HepG2 (cell line): ENCODE measurements around the gene DPY30. TPM values are rescaled to one million over a fixed set of nuclear protein-coding genes. Genes with fewer than 3 reads are reported as not detected.
A peak's percentile ranks its signal among the peaks of the same experiment; 100 is the strongest.

ENCODE experiments used
- ATF1 ChIP-seq: IDR thresholded peaks from 2 replicates; pipeline ENCODE4 v1.6.1; 2016; ENCODE audit warnings: mild to moderate bottlenecking, control low read depth
- CHD2 ChIP-seq: IDR thresholded peaks from 2 replicates; pipeline ENCODE4 v1.6.1; 2011; ENCODE audit warnings: low read depth, low read length, improper control_type of control experiment
- DMTF1 ChIP-seq: sonication (generic); formaldehyde crosslinking; IDR thresholded peaks from 2 replicates; pipeline ENCODE4 v1.4.0; 2020; ENCODE audit warnings: mild to moderate bottlenecking, missing genetic modification reagents
- ELF1 ChIP-seq: sonication (generic); formaldehyde crosslinking; IDR thresholded peaks from 2 replicates; pipeline ENCODE4 v1.4.0; 2020; ENCODE audit warnings: missing genetic modification reagents
- ELF4 ChIP-seq: sonication (generic); formaldehyde crosslinking; IDR thresholded peaks from 2 replicates; pipeline ENCODE4 v1.5.0; 2020; ENCODE audit warnings: missing genetic modification reagents, mild to moderate bottlenecking, moderate library complexity, borderline replicate concordance
- ESRRA ChIP-seq: sonication (generic); formaldehyde crosslinking; IDR thresholded peaks from 2 replicates; pipeline ENCODE4 v1.5.1; 2020; ENCODE audit warnings: mild to moderate bottlenecking, low read depth, missing genetic modification reagents
- GABPB1 ChIP-seq: IDR thresholded peaks from 2 replicates; pipeline ENCODE4 v1.6.1; 2016; ENCODE audit warnings: mild to moderate bottlenecking, missing genetic modification reagents, moderate library complexity, missing compliant biosample characterization
- GATAD2A ChIP-seq: IDR thresholded peaks from 2 replicates; pipeline ENCODE4 v1.6.1; 2016
- HDAC6 ChIP-seq: fragments of 200-600 bp; sonication (generic); IDR thresholded peaks from 2 replicates; pipeline ENCODE4 v1.7.0; 2017; ENCODE audit warnings: mild to moderate bottlenecking, antibody characterized with exemption, low read length, low read depth
- HNRNPUL1 ChIP-seq: fragments of 200-400 bp; formaldehyde crosslinking; IDR thresholded peaks from 2 replicates; pipeline ENCODE4 v1.6.1; 2017; ENCODE audit warnings: low read depth, mild to moderate bottlenecking, low read length, moderate library complexity
- IKZF5 ChIP-seq: IDR thresholded peaks from 2 replicates; pipeline ENCODE4 v1.6.1; 2018; ENCODE audit warnings: missing genetic modification reagents, mild to moderate bottlenecking, missing compliant biosample characterization
- KMT2A ChIP-seq: sonication (generic); formaldehyde crosslinking; IDR thresholded peaks from 2 replicates; pipeline ENCODE4 v1.4.0; 2020; ENCODE audit warnings: missing genetic modification reagents
- MAFF ChIP-seq: IDR thresholded peaks from 2 replicates; pipeline ENCODE4 v1.6.1; 2011; ENCODE audit warnings: low read depth, low read length, improper control_type of control experiment
- MBD4 ChIP-seq: IDR thresholded peaks from 2 replicates; pipeline ENCODE4 v1.6.1; 2012; ENCODE audit warnings: low read length, inconsistent platforms, borderline replicate concordance
- PLSCR1 ChIP-seq: sonication (generic); formaldehyde crosslinking; IDR thresholded peaks from 2 replicates; pipeline ENCODE4 v1.5.0; 2020; ENCODE audit warnings: missing genetic modification reagents, mild to moderate bottlenecking, borderline replicate concordance
- POLR2AphosphoS5 ChIP-seq: IDR thresholded peaks from 2 replicates; pipeline ENCODE4 v1.6.1; 2012; ENCODE audit warnings: low read depth, low read length
- RBAK ChIP-seq: sonication (generic); formaldehyde crosslinking; IDR thresholded peaks from 2 replicates; pipeline ENCODE4 v1.5.1; 2020; ENCODE audit warnings: mild to moderate bottlenecking, missing genetic modification reagents
- SNAI1 ChIP-seq: sonication (generic); formaldehyde crosslinking; IDR thresholded peaks from 2 replicates; pipeline ENCODE4 v1.5.0; 2020; ENCODE audit warnings: mild to moderate bottlenecking, missing genetic modification reagents, borderline replicate concordance
- SP2 ChIP-seq: sonication (generic); formaldehyde crosslinking; IDR thresholded peaks from 2 replicates; pipeline ENCODE4 v1.5.1; 2020; ENCODE audit warnings: mild to moderate bottlenecking, missing genetic modification reagents
- SP5 ChIP-seq: IDR thresholded peaks from 2 replicates; pipeline ENCODE4 v1.6.1; 2016; ENCODE audit warnings: low read depth, borderline replicate concordance
- ZNF121 ChIP-seq: sonication (generic); formaldehyde crosslinking; IDR thresholded peaks from 2 replicates; pipeline ENCODE4 v1.5.0; 2020; ENCODE audit warnings: mild to moderate bottlenecking, missing genetic modification reagents
- ZNF160 ChIP-seq: sonication (generic); formaldehyde crosslinking; IDR thresholded peaks from 2 replicates; pipeline ENCODE4 v1.8.0; 2022; ENCODE audit warnings: mild to moderate bottlenecking, inconsistent platforms, missing genetic modification reagents
- ZNF382 ChIP-seq: sonication (generic); formaldehyde crosslinking; IDR thresholded peaks from 2 replicates; pipeline ENCODE4 v1.5.0; 2020; ENCODE audit warnings: missing genetic modification reagents, mild to moderate bottlenecking, borderline replicate concordance
- ZNF431 ChIP-seq: sonication (generic); formaldehyde crosslinking; IDR thresholded peaks from 2 replicates; pipeline ENCODE4 v1.9.0; 2022; ENCODE audit warnings: missing genetic modification reagents, low read depth, mild to moderate bottlenecking, borderline replicate concordance
- ZNF556 ChIP-seq: sonication (generic); formaldehyde crosslinking; IDR thresholded peaks from 2 replicates; pipeline ENCODE4 v1.4.0; 2020; ENCODE audit warnings: mild to moderate bottlenecking, missing genetic modification reagents, borderline replicate concordance
- ZNF674 ChIP-seq: sonication (generic); formaldehyde crosslinking; IDR thresholded peaks from 2 replicates; pipeline ENCODE4 v1.5.0; 2020; ENCODE audit warnings: low read depth, mild to moderate bottlenecking, missing genetic modification reagents
- ZNF883 ChIP-seq: sonication (generic); formaldehyde crosslinking; IDR thresholded peaks from 2 replicates; pipeline ENCODE4 v1.5.1; 2020; ENCODE audit warnings: mild to moderate bottlenecking, missing genetic modification reagents; ENCODE audit errors: not compliant biosample characterization
- ZSCAN31 ChIP-seq: sonication (generic); formaldehyde crosslinking; IDR thresholded peaks from 2 replicates; pipeline ENCODE4 v1.5.0; 2020; ENCODE audit warnings: low read depth, mild to moderate bottlenecking, missing genetic modification reagents
- polyA plus RNA-seq, 8 experiments: library from polyadenylated mRNA; depleted of rRNA in 3 of 8; stranded (reverse) in 7 of 8; unstranded in 1 of 8; fragments of >200 nt; fragmentation: Illumina TruSeq in 4 of 8; extraction: Trizol in 4 of 8; gene quantifications; 2 replicates each; pipeline versions ENCODE4 v1.2.1 to v1.2.3, GENCODE V29; 2011 to 2016; ENCODE audit warnings: low read depth in 4 of 8, missing spikeins in 1 of 8, mixed read lengths in 1 of 8; ENCODE audit not compliant: insufficient read depth in 1 of 8
- total RNA-seq, 5 experiments: library from RNA; depleted of rRNA; stranded (reverse); fragments of >200 nt; fragmentation: Illumina TruSeq; extraction: Trizol; gene quantifications; 2 replicates each; pipeline ENCODE4 v1.2.3, GENCODE V29; 2016; ENCODE audit warnings: low read depth in 1 of 5

The DPY30 gene
- total and polyA plus RNA-seq, 2 of the 13 experiments (the other 11 are each of a cell fraction or from before 2014, with no cell fraction given): 98.1 to 118 TPM

DNA sequence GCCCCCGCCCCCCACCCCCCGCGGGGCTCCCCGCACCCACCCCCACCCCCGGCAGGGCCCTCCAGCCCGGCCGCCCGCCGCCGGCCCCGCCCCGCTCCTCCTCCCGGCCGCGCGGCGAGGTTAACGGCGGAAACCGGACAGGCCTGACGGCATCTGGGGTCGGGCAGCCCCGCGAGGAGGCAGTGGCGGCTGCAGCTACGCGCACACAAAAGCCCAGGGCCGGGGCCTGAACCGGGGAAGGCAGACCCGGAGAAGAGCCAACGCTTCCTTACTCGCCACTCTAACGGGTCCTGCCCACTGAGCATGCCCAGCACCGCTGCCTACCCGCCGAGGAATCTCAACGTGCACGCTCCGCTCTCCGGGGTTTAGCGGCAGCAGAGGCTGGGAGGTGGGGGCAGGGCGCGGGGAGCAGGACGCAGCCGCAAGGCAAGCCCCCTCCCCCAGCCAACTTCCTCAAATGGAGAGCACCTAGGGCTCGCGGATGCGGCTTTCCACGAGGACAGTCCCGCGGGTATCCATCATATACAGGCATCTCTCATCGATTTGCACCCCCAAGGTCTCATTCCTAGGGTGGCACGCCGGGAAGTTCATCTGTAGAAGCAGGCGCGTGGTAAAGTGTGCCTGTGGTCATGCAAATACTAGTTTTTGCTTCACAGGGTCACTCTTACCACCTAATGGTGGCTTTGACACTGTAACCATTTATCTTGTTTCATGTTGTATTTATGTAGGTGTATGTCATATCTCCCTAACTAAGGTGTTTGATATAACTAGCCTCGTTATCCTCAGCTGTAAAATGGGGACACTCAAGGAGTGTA, 28.7 kb downstream of the DPY30 start, which contains the start of gene MEMO1 (continued):
- TF ChIP-seq ZNF556 (CRISPR knock-in tag) (peak; percentile 98; the same call in 1 of the 2 replicates), RBAK (peak; percentile 60; the same call in 1 of the 2 replicates), HDAC6 (no peak), ATF1 (no peak), ZNF883 (CRISPR knock-in tag) (peak; percentile 92), SP5 (peak; percentile 87), MAFF (no peak), GABPB1 (CRISPR knock-in tag) (peak; percentile 87), KMT2A (CRISPR knock-in tag) (peak; percentile 93), ZNF382 (no peak), ZNF160 (CRISPR knock-in tag) (peak; percentile 96; the same call in 1 of the 2 replicates), PLSCR1 (CRISPR knock-in tag) (peak; percentile 86; the same call in 1 of the 2 replicates), MBD4 (no peak), ZSCAN31 (CRISPR knock-in tag) (peak; percentile 99), ESRRA (CRISPR knock-in tag) (peak; percentile 73; the same call in 1 of the 2 replicates), ELF4 (CRISPR knock-in tag) (peak; percentile 91), ZNF431 (CRISPR knock-in tag) (peak; percentile 92), IKZF5 (peak; percentile 99), DMTF1 (CRISPR knock-in tag) (peak; percentile 74; the same call in 1 of the 2 replicates), ELF1 (CRISPR knock-in tag) (peak; percentile 87), ZNF674 (CRISPR knock-in tag) (peak; percentile 90), GATAD2A (peak; percentile 80), CHD2 (peak; percentile 88), SNAI1 (CRISPR knock-in tag) (peak; percentile 84; the same call in 1 of the 2 replicates), HNRNPUL1 (peak; percentile 91), POLR2AphosphoS5 (peak; percentile 85), SP2 (CRISPR knock-in tag) (peak; percentile 23; the same call in 1 of the 2 replicates), ZNF121 (CRISPR knock-in tag) (peak; percentile 56)
